NCI-H1105 (cell line): ENCODE measurements around the gene CLBA1.

Experiments used
- DNase-seq: peaks from one replicate; lab custom pipeline; 2025; lab: John Stamatoyannopoulos, UW

CLBA1 gene

DNA sequence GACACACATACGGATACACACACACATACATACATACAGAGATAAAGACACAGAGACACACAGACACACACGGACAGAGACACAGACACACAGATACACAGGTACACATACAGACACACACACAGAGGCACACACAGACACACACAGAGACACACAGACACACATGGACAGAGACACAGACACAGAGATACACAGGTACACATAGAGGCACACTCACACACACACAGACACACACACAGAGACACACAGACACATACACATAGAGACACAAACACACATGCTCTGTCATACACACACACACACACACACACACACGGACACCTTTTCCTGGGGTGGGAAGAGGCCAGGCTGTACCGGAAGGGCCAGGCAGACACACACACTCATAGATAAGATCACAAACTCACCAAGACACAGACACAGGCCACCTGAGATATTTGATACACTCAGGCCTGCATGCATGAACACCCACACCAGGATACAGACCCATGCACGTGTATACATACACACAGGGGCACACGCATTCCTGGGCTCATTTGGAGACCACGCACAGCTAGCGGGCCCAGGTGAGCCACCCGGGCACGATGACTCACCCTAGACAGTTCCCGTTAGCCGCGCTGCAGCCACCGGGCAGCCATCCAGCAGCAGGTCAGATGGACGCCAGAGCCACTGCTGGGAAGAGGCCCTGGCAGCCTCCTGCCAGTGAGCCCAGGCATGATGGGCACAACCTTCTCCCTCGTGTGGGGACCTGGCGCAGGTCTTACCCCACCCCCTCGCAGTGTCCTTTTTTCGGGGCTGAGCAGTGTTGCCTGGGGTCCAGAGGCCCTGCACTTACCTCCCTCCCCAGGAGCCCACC, 5.6 kb upstream of the CLBA1 start:
- DNase-seq, result no peak

DNA sequence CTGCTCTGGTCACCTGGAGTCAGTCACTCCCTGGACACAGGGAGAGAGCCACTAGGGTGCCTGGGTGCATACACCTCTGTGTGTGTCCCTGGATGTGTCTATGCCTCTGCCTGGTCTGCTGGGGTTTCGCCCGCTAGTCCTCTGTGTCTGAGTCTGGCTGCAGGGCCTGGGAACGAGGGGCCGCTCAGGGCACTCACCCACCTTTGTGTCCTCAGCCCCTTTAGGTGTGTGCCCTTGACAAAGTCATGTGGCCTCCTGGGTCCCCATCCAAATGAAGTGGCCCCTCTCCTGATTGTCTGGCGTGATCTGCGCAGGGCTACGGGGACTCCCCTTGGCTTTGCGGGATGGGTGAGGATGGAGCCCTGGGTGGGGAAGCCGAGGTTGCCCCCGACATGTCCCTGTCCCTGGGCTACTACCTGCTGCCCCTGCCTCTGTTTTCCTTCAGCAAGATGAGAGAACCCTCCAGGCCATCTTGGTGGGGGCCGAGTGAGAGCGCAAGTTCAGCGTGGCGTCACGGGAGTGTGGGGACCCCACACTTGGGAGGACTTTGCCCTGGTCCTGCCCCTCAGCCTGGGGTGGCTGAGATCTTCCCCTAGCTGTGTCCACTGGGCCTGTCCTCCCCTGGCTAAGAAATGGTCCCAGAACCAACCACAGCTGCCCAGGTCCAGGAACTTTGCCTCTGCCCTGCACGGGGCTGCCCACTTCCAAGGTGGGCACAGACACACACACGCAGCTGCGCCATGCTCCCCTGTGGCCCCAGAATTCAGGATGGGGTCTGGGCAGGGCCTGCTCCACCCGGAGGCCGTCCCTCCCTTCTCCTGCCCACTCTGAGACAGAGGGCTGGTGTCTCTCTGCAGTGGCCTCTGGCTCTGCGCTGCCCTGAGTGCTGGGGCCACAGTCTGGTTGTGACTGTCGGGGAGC, 4.7 kb upstream of the CLBA1 start:
- DNase-seq, result no peak

DNA sequence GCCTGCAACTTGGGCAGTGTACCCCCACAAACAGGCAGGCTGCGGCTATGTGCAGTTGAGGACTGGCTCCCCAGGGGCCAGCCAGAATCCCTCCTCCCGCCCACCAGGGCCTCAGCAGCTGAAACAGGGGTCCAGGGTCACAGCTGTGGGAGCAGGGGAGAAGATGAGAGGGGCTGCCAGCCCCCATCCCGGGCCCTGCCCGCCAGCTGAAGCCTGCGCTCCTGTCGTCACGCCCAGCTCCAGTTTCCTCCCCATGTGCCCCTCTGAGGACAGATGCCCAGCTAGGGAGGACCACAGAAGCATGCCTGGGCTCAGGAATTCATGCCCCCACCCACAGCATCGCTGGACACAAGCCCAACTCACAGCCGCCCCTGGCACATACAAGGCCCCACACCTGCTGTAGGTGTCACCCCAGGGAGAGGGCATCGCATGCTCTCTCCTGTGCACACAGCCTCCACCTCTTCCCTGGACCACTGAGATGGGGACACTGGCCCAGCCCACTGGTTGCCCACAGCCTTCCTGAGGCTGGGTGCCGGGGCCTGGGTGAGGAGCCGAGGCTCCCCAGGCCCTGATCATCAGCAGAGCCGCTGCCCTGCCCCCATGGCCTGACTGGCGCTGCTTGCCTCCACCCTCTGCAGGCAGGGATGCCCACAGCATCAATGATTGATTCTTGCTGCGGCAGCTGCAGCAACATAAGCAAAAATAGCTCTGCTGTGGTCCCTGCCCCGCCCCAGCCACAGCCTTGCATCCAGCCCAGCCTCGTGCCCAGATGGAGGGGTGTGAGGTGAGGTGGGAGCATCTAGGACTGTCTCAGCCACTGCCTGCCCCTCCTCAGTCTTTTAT, 3.7 kb upstream of the CLBA1 start:
- no peak for DNase-seq

DNA sequence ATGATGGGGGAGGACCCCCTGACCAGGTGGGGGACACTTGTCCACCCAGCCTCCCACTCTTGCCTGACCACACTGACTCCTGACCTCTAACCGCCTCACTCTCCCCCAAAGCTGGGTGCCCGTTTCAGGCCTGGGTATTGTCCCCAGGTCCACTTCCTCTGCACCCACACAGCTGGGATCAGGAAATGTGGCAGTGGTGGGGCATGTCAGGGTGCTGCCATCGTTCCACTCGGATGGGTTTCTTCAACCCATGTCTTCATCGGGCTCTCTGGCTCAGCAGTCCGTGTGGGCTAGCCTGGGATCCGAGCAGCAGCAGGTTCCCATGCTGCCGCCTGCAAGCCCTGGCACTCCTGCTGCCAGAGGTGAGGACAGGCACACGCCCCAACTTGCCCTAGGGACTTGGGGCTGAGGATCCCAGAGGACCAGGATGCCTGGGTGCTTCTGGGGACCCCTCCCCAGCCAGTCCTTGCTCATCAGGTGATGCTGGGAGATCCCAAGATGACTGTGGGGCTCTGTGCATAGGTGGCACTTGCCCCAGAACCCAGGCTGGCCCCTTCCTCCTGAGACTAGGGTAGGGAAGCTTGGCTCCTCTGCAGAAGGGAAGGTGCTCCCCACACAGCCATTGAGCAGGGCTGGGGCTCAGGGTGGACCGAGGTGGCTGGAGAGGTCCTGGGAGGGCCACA, 2.9 kb upstream of the CLBA1 start:
- DNase-seq, result no peak

DNA sequence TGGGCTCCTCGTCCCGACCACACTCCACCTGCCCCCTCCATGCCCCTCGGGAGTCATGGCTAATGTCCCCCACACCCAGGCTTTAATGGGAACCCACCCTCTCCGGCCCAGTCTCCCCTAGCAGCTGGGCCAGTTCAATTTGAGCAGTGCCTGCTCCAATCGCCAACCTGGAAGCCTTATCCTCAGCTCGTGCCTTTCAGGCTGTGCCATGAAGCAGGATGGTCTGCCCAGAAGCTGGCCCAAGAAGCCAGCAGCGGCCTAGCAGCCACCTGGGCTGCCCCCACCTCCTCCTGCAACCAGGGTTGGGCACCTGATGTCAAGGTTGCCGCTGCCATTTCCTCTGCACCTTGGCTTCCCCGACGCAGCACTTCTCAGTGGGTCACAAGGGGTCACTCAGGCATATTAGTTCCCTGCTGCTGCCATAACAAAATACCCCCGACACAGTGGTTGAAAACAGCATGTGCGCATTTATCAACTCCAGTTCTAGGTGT, 2.3 kb upstream of the CLBA1 start:
- DNase-seq, result no peak

DNA sequence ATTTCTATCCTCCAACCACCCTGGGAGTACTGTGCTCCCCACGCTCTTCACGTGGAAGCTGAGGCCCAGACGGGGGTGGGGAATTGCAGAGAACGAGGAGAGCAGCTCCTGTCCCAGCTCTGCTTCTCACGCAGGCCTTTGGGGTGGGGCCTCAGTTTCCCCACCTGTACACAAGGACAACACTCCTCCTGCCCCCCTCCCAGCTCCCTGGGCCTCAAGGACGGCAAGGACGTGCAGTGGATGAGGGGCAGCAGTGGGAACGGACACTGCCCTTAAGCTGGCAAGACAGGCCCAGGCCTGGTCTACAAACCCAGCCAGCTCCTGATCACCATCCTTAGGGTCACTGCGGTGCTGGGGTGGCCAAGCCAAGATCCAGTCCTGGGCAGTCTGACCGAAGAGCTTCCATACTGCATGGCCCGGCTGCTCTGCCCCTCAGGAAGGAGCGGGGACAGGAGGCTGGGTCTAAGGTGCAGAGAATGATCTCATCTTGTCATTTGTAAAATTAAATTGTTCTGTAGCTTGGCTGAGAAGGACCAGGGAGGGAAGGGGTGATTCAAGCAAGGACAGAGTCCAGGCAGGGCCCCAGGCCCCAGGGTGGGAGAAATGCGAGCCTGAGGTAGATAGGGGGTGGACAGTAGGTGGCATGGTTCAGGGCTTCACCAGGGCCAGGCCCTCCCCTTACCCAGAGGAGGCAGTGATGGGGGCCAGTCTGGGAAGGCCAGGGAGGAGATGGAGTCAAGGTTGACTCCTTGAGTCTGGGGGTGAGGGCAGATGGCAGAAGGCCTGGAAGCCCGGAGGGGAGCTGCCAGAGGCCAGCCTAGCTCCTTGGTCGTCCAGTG, 1.3 kb upstream of the CLBA1 start:
- DNase-seq, result no peak

DNA sequence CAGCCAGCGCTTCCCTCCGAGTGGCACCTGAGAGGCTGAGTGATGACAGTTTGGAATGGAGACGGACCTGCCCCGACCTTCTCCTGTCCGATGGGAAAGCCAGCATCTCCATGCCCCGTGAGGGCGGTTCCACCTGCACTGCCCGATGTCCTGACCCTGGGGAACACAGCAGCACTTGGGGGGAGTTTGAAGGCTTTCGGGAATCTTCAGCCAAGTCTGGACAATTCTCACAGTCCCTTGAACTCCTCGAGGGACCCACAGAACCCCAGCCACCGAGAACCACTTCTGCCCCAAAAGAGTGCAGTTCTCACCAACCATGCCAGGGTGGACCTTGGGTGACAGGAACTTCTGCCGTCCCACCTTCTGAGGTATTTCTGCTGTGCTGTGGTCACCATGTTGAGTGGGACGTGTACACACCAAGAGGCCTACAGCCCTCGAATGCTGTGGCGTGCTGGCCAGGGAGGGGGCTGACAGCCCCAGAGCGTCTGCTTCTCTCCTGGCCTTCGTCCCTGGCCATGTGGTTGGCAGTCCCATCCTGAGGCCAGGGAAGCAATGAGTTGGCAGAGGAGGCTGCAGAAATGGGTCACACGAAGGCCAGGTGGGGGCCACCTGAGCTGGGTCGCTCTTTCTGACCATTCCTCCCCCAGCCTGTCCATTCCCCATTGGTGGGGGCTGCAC, 1.0 kb downstream of the CLBA1 start:
- DNase-seq, result no peak

DNA sequence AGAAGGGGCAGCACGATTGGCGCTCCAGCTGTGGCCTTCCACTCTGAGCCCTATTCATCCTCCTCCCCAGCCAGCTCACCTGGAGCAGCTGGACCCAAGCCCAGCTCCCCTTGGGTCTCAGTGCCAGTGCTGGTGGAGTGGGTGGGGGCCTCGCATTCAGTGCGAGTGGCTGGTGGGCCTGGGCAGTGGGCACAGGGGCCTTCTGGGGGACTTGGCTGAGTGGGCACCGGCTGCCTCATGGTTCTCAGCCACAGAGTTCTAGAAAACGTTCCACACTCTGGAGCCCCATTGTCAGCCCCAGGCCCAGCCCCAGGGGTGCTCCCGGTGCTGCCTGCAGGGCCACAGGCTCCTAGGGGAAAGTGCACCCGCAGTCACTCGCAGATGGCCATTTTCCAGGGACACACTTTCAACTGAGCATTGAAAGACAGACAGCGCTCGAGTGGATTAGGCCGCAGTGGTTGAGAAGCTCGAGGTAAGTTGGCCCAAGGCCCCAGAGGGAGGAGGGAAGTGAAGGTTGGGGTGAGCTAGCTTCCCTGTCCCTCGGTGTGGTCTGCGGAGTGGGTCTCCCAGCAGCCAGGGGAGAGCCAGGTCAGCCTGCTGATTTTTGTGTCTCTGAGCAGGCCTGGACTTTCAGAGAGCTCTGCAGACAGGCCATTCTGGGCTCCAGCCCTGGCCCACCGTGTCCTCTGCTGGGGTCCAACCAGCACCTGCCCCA, 3.8 kb downstream of the CLBA1 start:
- no peak for DNase-seq

DNA sequence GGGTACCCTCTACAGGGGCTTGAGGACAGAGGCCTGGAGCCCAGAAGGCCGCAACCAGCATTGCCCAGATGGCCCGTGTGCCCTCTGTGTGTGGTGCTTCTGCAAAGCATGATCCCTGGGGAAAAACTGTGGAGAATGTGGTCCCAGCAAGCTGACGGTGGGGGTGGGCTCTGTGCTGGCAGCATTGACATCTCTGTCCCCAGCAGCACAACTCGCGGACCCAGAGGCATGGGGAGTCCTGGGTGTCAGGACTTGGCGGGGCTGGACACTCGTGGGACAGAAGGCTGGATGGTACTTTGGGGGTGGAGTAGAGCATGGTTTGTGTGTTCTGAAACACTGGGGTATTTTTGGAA, 4.3 kb downstream of the CLBA1 start:
- no peak for DNase-seq

DNA sequence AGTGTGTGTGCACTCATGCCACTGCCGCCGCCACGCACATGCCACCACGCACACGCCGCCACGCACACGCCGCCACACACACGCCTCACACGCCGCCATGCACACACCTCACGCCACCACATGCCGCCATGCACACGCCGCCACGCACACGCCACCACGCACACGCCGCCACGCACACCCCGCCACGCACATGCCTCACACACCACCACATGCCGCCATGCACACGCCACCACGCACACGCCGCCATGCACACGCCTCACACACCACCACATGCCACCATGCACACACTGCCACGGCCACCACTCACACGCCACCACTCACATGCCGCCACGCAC, 6.3 kb downstream of the CLBA1 start:
- DNase-seq, result no peak

DNA sequence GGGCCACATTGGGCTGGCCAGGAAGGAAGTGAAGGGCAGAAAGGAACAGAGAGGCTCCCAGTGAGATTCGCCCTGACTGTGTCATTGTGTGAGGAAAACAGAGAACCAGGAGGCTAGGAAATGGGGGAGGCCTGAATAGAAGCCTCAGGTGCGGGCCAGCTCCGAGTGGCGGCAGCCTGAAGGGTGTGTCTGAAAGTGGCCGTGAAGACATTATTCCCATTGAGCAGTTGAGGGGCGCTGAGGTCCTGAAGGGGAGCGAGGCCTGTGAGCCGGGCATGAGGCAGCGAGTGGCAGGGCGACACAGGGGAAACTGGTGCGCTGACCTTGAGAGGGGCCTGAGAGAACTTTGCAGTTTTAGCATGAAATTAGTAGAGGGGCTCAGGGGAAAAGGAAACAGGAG, 6.9 kb downstream of the CLBA1 start:
- DNase-seq, result no peak

DNA sequence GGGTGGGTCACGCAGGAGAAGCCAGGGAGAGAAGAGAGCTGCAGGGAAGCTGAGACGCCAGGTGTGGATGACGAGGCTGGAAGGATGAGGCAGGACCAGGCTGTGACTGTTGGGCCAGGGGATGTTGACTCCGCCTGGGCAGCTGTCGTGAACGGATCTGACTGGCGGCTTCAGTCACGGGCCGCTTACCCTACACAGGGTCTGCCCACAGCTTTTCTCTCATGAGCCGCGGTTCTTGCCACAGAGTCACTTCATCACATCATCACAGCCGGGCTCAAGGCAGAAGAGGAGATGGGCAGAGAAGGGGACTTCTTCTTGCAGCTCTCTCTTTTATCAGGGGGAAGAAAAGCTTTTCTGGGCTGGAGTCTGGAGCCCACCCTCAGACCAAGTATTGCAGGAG, 7.7 kb downstream of the CLBA1 start:
- DNase-seq, result no peak

DNA sequence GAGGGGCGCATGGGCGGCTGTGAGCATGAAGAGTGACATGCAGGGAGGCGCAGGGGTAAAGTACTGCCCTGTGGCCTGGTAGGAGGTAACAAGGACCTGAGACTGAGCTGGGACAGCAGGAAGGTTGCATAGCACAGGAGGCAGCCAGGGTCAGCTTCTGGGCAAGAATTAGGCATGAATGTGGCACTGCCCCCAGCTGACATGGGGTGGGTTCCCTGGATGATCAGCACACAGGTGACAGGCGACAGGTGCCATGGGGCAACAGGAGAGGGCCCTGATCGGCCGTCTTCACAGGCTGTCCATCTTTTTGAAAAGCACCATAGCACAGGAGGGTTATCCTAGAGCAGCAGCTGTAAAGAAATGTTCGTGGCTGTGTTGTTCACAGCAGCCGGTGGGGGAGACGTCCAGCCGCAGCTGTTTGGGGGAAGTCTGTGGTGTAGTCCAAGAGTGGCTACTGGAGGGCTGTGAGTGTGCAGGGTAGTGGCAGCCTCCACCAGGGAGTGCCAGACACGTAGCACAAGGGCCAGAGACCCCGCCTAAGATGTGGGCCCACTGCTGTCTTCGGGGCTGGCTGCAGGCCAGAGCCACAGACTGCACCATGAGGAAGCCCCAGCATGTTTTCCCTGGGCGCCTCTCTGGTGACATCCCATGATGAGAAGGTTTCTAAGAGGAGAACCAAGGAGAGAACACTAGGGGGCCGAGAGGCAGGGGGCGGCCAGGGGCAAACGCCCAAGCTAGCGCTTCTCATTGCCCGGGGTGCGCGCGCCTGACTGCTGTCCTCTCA, 8.4 kb downstream of the CLBA1 start:
- DNase-seq, result no peak

DNA sequence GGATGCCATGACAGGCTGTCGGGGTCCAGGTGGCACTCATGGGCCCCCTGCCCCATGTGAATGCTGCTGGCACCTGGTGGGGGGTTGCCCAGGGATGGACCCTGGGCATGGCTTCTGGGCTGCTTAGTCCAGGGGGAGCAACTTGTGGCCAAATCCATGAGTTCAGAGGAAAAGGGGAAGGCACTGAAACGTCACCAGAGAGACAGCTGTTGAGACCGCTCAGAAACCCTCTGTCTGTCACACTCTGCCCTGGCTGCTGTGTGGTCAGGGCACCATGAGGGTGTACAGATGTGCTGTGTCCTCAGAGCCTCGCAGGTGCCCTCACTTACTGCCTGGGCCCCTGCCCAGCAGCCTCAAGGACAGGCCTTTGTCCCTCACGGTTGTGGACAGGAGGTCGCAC, 9.4 kb downstream of the CLBA1 start:
- no peak for DNase-seq

DNA sequence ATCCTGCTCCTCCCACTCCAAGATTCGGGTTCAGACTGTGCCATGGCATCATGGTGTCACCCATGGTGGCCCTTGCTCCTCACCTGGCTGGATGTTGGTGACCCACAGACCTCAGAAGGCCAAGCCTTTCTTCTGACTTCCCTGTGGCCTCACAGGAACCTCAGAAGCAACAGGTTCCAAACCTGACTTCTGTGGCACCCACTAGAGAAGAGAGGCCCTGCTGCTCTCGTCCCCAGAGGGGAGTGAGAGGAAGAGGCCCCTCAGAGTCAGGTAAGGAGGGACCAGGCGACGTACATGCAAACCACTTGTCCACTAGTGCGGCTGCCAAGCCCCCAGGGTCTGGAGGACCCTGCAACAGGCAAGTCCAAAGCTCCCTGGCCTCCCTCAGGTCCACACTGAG, 10.4 kb downstream of the CLBA1 start:
- no peak for DNase-seq

DNA sequence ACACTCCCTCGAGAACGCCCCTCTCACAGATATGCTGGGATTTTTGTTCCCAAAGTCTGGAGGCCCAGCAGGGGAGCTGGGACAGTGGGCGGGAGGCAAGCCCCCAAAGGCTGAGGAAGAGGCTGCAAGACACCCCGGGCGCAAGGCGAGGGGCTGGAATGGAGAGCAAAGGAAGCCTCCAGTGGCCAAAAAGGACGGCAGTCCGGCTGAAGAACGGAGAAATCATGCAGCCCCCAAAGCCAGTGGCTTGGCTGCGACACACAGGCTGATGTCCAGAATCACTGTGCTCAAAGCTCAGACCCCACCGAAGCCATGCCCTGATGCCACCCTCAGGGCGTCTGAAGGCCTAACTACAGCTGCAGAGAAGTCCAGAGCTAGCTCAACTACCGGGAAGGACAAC, 10.9 kb downstream of the CLBA1 start:
- DNase-seq, result no peak

DNA sequence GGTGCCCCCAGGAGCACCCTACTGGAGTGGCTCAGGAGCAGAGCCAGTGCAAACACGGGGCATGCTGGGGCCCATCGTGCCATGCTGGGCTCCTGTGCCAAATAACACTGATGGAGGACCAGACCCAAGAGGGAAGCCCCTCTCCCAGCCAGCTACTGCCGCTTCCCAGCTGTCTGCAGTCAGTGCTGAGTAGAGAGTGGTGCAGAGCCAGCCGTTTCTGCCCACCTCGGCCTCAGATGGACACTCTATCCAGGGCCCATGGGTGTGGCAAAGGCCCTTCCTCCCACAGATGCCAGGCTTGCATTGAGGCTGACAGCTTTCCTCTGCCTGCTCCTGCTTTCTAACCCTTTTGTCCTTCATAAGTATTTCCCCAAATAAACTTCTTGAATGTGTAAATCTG, 13.2 kb downstream of the CLBA1 start:
- peak; percentile 90 for DNase-seq

DNA sequence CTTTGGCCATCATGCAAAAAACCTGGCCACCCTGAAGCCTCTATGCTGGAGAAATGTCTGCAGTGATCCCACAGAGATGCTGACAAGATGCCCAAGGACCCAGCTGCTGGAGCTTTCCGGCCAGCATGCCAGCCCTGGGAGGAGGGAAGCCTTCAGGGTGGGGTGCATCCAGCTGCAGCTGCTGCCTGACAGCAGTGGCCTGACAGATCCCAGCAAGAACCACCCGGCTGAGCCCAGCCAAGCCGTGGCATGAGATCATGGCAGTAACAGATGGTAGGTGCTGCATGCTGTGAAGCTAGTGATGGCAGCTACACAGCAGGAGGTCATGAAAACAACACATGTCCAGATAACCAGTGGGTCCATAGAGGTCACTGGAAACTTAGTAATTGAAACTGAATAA, 13.8 kb downstream of the CLBA1 start:
- DNase-seq, result no peak
